HG02840 (cell line): ENCODE results near the gene SPARCL1.

ENCODE experiments used
- ATAC-seq: cut with Tn5 transposase; IDR thresholded peaks from one replicate; pipeline ENCODE4 v1.9.1; 2021; ENCODE audit warnings: mild to moderate bottlenecking, moderate library complexity, moderate number of reproducible peaks; ENCODE audit not compliant: unreplicated experiment, low FRiP score

The SPARCL1 gene

DNA sequence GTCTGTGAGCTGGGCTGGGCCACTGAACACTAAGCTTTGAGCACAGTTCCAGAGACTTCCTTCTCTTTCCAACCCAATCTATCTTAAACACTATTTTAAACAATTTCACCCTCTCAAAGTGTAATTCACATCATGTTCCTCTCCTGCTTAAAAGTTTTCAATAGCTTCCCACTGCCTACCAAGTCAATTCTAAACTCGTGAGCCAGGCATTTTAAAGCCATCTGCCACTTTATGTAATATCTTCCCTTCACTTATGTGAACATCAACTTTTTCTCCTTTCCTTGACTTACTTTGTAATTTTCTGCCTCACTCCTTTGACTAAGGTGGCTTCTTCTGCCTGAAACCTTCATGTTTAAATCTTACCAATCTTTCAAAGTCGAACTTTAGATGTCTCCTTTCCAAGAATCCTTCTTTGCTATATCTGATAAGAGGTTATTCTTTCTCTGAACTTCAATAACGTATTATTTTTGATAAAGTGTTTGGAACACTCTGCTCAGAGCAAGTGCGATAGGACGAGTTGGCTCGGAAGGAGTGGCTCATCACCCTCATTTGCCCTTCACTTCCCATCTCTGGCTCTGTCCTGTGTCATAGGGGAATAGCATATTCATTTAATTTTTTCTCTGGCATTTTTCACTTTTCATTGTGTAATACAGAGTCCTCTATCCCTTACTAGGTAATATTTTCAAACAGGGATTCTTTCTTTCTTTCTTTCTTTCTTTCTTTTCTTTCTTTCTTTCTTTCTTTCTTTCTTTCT, 13.0 kb upstream of the SPARCL1 start:
- ATAC-seq: no peak

DNA sequence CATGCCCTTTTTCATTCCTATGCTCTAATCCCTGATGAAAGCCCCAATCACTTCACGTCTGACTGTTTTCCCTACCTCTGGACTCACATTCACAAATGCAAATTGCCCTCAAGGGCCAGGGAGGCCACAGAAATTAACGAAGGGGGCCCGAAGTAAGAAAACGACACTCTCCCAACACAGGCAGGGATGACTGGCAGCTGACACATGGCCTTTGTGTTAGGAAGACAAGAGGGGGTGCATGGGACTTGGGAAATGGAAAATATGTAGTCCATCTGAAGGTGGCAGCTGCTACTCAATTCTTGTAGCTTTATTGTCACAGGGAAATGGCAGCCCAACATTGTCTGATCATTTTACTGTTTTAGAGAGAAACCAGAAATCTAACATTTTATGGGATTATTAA, 12.3 kb upstream of the SPARCL1 start:
- ATAC-seq: no peak

DNA sequence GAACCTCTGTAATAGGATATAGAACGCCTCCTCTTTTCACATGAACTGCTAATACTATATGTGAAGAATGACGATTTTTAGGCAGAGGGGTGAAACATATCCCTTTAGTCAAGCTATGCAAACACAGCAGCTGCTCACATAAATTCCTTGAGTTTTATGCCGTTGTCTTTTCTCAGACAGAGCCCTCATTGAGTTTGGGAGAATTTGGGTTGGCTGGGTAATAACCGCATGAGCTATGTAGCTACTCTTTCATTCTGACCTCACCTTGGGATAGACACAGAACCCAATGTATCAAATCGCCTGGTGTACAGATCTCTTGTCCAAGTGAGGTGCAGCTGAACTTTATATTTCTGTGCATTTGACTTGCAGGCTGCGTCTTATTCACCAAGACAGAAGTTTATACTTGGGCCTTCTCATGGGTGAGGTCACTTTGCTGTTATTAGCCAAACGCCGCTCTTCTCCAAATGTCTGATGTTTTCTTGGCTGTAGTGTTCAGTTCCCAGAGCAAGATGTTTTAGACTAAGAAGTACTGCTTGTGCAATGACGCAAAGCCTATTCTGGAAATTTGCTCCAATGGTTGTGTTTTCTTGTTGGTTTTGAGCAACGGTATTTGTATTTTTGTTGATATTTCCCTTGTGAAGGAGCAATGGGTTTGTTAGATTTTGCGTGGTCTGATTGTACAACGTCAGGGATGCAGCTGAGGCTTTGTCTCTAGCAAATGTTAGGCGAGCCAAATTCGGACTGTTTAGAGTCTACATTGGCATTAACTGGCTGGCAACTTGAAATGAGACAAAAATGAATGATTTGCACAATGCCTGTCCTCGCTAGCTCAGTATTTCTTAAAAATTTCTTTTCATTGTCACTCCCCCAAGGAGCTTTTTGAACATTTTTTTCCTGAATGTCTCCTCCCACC, 11.2 kb upstream of the SPARCL1 start:
- no peak for ATAC-seq

DNA sequence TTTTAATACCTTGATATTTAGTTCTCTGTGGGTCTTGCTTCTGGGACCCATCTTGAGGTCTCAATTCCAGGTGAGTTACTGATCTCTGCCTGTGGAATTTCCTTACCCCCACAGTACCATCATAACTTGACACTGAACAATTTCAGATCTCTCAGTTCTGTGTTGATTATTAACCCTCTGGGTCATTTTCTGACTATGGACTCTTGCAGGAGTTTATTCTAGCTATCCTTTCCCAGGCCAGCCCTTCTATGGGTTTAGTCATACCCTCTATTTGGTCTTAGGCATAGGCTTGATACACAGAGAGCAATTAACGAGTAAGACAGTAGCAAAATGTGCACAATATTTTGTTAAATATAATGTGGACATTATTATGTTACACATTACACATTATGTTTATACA, 3.7 kb upstream of the SPARCL1 start:
- ATAC-seq: no peak

DNA sequence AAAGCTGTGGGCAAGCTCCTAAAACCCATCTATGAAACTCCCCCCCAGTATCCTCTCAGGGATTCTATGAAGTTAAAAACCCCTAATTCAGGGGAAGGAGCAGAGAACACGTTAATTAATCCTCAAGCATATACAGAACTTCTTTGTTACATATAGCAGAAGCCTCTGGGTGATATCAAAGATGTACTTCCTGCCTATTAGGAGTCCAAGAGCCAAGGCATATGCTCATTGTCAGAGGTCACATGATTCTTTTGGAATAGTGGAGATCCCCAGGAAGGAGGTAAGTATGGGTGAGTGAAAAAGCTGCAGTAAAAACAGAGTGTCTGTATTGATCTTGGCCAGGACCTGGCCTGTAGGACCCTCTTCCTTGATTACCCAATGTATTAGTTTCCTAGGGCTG, 2.9 kb upstream of the SPARCL1 start:
- no peak for ATAC-seq

DNA sequence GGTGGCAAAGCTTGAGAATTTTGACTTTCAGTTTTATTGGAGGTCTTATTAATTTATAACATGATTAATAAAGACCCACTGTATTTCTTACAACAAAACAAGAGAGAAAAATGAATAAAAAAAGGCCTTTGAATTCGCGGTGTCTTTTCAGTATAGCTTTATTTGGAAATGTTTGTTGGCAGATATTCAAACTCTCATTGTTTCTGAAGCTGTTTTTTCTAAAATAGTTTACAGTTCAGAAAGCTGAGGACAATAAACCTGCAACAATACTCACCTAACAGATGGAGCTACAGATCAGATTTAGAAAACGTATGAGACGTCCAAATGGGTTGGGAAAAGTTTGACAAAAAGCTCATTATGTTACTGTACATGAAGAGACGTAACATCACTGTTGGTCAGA, 2.4 kb upstream of the SPARCL1 start:
- ATAC-seq: no peak

DNA sequence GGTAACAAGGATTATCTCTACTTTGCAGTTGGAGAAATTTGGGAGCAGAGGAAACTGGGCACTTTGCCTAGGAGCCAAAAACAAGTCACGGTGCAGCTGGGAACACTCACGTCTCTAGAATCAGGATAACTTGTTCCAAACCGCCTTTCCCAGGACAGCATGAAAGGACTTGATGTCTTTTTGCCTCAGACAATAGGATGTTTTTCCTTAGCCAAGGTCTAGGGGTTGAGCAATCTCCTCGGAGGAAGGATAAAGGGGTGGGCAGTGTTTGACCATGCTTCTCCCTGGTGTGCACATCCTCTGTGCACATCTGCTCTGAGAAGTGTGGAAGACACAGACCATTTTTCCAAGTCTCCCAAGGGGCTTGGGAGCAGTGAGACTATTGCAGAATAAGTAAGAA, 1.7 kb upstream of the SPARCL1 start:
- ATAC-seq: no peak

- ATAC-seq: no peak
These were observed 1.1 kb upstream of the SPARCL1 start for GRCh38 chr4:87530229-87530628.

- no peak for ATAC-seq
These were observed 1.6 kb downstream of the SPARCL1 start for GRCh38 chr4:87527431-87528220.

GRCh38 chr4:87525636-87526295, 3.4 kb downstream of the SPARCL1 start:
- ATAC-seq: no peak

DNA sequence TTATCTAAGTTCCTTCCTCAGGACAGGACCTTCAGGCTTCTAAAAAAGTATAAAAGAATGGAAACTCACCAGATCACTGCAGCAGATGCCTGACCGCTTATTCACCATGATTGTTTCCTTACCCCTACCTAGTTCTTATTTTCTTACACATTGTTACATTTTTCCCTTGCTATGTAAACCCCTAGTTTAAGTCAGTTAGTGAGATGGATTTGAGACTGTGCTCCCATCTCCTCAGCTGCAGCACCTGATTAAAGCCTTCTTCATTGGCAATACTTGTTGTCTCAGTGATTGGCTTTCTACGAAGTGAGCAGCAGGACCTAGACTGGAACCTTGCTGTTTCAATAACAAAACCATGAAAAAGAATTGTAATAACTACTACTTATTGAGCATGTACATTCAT, 4.7 kb downstream of the SPARCL1 start:
- ATAC-seq: no peak

GRCh38 chr4:87523307-87523706, 5.9 kb downstream of the SPARCL1 start:
- no peak for ATAC-seq

- no peak for ATAC-seq
These were observed 7.3 kb downstream of the SPARCL1 start for GRCh38 chr4:87521757-87522374.

DNA sequence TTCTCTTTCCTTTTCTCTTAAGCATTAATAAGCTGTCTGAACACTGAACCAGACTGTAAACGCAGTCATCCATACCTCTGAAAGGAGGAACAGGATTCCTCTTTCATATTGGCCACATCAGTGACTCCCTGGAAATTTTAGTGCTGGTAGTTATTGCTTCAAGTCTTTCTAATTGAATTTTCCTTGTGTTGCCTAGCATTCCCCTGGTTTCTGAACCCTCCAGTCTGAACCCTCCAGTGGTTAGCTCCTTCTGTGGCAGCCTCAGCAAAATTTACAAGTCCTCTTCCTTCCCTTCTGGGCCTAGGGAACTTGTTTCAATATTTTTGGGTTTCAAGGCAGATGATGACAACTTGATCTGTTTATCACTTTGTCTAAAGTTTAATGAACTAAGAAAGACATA, 7.9 kb downstream of the SPARCL1 start:
- no peak for ATAC-seq

GRCh38 chr4:87517621-87518020, 11.6 kb downstream of the SPARCL1 start:
- ATAC-seq: no peak

- ATAC-seq: no peak
These were observed 12.5 kb downstream of the SPARCL1 start for GRCh38 chr4:87516683-87517082.

DNA sequence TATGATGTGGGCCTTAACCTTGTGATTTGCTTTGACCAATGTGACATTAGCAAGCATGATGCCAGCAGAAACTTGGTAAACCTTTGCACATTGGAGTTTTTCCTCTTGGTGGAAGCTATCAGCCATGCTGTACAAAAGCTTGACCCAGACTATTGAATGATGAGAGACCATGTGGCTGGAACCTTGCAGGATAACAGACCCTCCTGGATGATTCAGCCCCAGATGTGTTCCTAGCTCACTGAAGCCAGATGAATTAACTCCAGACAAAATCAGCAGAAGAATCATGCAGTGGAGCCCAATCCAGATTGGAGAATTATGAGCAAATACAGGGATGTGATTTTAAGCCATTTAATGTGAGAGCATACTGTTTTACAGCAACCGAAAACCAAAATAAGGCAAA, 16.8 kb downstream of the SPARCL1 start:
- no peak for ATAC-seq

- no peak for ATAC-seq
These were observed 17.7 kb downstream of the SPARCL1 start for GRCh38 chr4:87511500-87511899.

GRCh38 chr4:87510747-87511146, 18.4 kb downstream of the SPARCL1 start:
- ATAC-seq: no peak
